ENCODE results near the gene KIAA0753. TPM values are rescaled to one million over a fixed set of nuclear protein-coding genes. Genes with fewer than 3 reads are reported as not detected.

The KIAA0753 gene
- total RNA-seq, 1 experiment from 2014 or later, result 8.7 TPM

DNA sequence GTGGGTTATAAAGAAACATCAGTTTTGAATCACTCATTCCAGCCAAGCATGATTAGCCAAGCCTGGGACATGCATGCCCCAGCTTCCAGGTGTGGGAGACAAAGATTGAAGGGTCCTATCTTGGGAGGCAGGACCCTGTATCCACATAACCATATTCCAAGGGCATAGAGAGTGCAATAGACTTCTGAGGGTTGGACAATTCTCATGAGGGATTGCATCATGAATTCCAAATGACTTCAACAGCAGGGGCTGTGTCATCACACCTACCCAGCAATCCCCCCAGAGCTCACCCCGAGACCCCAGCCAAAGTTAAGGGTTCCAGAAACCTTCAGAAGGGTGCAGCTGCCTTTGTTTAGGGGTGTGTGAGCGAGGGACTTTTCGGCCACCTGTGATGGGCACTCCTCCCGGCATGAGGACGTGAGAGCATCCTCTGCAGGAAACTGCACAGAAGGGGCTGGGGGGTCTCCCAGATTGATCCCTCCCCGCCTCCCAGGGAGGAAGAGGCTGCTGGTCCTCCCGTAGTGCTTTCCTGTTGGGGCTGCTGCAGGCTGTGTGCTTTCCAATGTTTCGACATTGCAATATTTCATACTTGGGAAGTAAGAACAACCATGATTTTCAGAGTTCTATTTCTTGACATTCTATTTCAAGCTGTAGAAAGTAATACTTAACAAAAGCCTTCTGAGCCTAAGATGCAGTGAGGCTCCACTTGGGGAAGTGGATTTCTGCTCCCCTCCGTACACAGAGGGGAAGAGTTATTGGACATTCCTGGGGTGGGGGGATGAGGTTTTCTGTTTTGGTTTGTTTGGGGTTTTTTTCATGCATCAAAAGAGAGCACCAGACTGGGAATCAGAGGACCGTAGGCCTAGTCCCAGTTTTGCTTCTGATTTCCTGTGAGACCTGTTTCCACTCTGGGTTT, 70.9 kb downstream of the KIAA0753 start:
- DNase-seq (ENCODE audit: low read depth), result no peak

- no peak for DNase-seq (ENCODE audit: low read depth)
These were observed 72.2 kb downstream of the KIAA0753 start for GRCh38 chr17:6568184-6568758.

- DNase-seq (ENCODE audit: low read depth), result no peak
These were observed 72.9 kb downstream of the KIAA0753 start for GRCh38 chr17:6567528-6568183.

DNA sequence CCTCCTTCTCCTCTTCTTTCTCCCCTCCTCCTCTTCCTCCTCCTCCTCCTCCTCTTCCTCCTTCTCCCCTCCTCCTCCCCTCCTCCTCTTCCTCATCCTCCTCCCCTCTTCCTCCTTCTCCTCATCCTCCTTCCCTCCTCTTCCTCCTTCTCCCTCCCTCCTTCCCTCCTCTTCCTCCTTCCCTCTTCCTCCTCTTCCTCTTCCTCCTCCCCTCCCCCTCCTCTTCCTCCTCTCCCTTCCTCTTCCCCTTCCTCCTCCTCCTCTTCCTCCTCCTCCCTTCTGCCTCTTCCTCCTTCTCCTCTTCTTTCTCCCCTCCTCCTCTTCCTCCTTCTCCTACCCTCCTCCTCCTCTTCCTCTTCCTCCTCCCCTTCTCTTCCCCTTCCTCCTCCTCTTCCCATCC, 79.1 kb downstream of the KIAA0753 start:
- no peak for DNase-seq (ENCODE audit: low read depth)

GRCh38 chr17:6560496-6560895, 80.0 kb downstream of the KIAA0753 start:
- no peak for DNase-seq (ENCODE audit: low read depth)

GRCh38 chr17:6559753-6560215, 80.7 kb downstream of the KIAA0753 start:
- DNase-seq (ENCODE audit: low read depth), result no peak

DNA sequence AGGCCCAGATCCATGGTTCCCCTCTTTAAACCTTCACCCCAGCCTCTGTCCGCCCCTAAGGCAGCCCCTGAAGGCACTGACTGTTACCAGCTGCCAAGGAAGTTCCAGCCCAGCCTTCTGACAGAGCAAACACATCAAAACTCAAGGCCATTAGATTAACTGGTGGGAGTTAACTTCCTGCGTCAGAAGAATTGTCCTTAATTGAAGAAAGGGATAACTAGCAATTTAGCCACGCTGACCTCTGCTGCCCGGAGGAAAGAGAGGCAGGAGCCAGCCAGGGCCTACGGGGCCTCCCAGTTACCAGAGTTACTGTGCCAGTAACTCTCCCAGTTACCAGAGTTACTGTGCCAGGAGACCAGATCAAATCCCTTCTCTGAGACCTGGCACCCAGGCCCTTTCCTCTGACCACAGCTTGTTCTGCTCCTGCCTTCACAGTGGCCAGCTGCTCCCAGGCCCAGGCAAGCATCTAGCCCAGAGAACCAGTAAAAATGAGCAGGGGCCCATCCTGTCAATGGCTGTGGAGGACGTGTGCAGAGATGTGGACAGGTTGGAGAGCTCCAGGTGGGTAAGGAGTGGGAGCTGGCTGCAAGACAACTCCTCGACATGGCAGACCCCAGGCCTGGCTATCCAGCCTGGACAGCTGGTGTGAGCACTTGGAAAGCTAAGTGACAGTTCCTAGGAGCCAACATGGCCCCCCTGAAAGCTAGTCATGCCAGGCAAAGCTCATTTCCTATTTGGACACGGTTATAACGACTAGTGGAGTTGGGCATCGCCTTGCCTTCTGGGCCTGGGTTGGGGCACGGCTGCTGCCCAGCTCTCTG, 81.4 kb downstream of the KIAA0753 start:
- DNase-seq (ENCODE audit: low read depth), result no peak

GRCh38 chr17:6558276-6558675, 82.2 kb downstream of the KIAA0753 start:
- no peak for DNase-seq (ENCODE audit: low read depth)

- DNase-seq (ENCODE audit: low read depth), result no peak
These were observed 83.5 kb downstream of the KIAA0753 start for GRCh38 chr17:6557040-6557438.

GRCh38 chr17:6556121-6557039, 84.1 kb downstream of the KIAA0753 start, which contains the start of gene PITPNM3:
PITPNM3 (minus strand) TSS chr17:6556555; CDS start chr17:6556406, 149 bp downstream.
- DNase-seq (ENCODE audit: low read depth), result no peak

DNA sequence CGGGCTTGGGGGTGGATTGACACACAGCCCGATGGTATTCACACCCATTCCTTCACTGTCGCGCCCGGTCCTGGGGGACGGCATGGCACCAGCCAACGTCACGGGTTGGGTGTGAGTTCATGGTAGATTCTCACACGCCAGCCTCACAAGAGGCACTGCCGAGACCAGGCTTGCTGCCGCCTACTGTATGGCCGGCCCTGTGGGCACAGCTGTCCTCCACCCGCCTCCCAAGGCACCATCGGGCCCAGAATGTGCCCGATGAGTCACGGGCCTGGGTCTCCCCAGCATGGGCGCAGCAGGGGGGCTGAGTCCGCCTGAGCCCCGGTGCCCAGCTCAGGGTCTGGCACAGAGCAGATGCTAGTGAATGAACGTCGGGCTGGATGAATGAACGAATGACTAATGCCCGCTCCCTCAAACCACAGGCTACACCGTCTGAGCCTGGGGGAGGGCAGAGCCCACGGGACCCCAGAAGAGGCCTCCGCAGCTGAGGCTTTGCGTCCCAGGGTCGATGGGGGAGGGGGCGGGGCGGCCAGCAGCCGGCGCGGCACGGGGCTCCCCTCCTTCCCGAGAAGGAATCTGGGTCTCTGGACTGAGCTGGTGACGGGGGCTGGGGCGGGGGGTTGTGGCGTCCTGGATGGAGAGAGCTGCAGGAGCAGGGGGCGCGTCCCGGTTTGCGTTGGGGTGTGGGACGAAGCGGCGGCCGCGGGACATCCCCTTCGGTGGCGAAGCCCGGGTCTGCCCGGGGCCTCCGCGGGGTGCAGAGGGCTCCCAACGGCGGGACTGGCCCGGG, 85.0 kb downstream of the KIAA0753 start:
- DNase-seq (ENCODE audit: low read depth), result peak; percentile 37

DNA sequence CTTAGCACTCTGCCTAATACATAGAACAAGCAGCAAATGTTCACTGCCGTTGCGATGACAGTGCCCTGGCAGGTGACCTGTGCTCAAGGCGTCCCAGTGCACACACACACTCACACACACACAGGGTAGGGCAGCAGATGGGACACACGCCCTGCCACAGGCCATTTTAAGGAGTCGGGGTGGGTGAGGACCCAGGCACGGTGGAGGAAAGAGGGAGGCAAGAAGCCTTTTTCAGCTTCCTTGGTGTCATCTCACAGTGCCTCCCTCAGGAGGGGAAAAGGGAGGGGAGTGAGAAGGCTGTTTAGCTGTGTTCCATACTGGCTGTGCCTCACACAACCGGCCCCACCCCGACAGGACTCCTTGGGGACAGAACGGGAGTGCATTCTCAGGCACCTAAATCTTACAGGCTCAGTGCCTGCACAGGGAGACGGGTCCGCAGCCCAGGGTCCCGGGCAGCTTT, 85.6 kb downstream of the KIAA0753 start:
- no peak for DNase-seq (ENCODE audit: low read depth)

DNA sequence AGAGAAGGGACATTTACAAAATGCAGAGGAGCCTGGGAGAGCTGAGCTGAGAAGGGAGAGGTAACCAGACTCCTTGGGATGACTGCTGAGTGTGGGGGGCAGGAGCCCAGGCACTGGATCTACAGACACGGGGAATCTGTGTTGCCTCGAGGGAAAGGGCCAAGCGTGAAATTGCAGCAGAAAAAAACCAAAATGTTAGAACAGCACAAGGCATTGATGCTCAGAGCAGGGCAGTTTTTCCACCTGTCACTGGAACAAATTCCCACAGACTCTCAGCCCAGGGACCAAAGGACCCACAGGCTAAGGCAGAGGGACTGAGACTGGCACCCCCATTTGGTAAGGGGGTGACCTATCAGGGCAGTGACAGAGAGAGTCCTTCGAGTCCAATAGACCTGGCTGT, 86.2 kb downstream of the KIAA0753 start:
- DNase-seq (ENCODE audit: low read depth), result peak; percentile 11

GRCh38 chr17:6551869-6552531, 88.5 kb downstream of the KIAA0753 start:
- DNase-seq (ENCODE audit: low read depth), result no peak

GRCh38 chr17:6551356-6551755, 89.2 kb downstream of the KIAA0753 start:
- no peak for DNase-seq (ENCODE audit: low read depth)

DNA sequence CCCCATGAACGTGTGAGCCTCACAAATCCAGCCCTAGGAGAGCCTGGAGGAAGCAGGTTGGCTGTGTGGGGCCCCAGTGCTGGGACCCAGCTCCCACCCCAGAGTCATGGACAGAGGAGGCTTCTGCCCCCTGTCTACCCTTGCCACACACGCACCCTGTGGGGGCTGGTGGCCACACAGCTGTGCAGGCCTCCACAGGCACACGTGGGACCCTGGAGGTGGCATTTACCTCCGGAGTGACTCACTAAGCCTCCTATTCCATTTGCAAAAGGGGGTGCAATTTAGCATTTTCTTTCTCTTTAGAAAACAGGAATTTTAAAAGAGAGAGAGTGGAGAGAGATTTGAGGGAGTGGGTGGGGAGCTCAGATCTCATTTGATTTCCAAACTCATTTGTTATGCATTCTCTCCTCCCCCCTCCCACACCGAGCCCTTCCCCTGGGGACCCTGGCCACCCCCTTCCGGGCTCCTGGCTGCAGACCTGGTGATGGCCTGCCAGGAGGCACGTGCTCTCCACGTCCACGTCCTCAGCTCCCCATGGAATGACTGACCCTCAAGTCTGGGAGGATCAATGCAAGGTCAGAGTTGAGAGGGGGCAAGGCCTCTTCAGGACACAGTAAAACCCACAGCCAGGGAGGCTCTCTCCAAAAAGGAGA, 91.0 kb downstream of the KIAA0753 start:
- DNase-seq (ENCODE audit: low read depth), result no peak

- no peak for DNase-seq (ENCODE audit: low read depth)
These were observed 91.8 kb downstream of the KIAA0753 start for GRCh38 chr17:6548578-6549330.

- DNase-seq (ENCODE audit: low read depth), result no peak
These were observed 92.5 kb downstream of the KIAA0753 start for GRCh38 chr17:6548034-6548433.

All from RPMI7951 (cell line).